PFSK-1 (cell line): Measurements from ENCODE around the gene TMOD4.

Experiments
- FOXP2 ChIP-seq: optimal IDR thresholded peaks from 2 replicates; pipeline ENCODE3; 2011; ENCODE audit warnings: borderline replicate concordance, control low read depth, inconsistent platforms; ENCODE audit not compliant: insufficient read depth; ENCODE audit errors: extremely low read length, extremely low read depth
- POLR2AphosphoS5 ChIP-seq: IDR thresholded peaks from 2 replicates; pipeline ENCODE4 v1.6.1; 2012; ENCODE audit warnings: low read depth, mild to moderate bottlenecking, control low read depth, low read length, moderate library complexity
- SIN3A ChIP-seq: IDR thresholded peaks from 2 replicates; pipeline ENCODE4 v1.6.1; 2012; ENCODE audit warnings: mild to moderate bottlenecking, low read length, moderate library complexity, borderline replicate concordance; ENCODE audit not compliant: insufficient read depth
- TAF1 ChIP-seq: IDR thresholded peaks from 2 replicates; pipeline ENCODE4 v1.6.1; 2012; ENCODE audit warnings: low read length, control low read depth, borderline replicate concordance; ENCODE audit not compliant: insufficient read depth
- TF ChIP-seq, protein P1 (sequence below), 2 experiments: IDR thresholded peaks; 2 replicates each; pipeline versions ENCODE4 v1.6.1 to v1.8.0; 2011 to 2012; ENCODE audit warnings: low read depth in 2 of 2, low read length in 2 of 2, control low read depth in 1 of 2, inconsistent platforms in 1 of 2, mild to moderate bottlenecking in 1 of 2, moderate library complexity in 1 of 2; ENCODE audit not compliant: insufficient read depth in 1 of 2

TMOD4 gene

DNA sequence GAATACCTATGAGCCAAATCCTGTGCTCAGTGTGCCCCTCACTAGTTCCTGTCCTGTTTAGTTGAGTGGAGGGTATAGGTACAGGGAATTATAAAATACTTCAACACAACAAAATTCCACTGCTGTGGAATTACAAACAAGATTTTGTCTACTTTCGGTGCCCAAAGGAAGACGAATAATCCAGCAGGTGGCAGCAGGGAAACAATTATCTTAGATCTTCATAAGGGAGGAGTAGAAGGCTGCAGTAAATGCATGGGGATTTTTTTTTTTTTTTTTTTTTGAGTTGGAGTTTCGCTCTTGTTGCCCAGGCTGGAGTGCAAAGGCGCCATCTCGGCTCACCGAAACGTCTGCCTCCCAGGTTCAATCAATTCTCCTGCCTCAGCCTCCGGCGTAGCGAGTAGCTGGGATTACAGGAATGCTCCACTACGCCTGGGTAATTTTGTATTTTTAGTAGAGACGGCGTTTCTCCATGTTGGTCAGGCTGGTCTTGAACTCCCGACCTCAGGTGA lies 20.6 kb upstream of the TMOD4 start:
- TF ChIP-seq TAF1 = no peak
- TF ChIP-seq POLR2AphosphoS5 = no peak
- TF ChIP-seq, protein P1, sequence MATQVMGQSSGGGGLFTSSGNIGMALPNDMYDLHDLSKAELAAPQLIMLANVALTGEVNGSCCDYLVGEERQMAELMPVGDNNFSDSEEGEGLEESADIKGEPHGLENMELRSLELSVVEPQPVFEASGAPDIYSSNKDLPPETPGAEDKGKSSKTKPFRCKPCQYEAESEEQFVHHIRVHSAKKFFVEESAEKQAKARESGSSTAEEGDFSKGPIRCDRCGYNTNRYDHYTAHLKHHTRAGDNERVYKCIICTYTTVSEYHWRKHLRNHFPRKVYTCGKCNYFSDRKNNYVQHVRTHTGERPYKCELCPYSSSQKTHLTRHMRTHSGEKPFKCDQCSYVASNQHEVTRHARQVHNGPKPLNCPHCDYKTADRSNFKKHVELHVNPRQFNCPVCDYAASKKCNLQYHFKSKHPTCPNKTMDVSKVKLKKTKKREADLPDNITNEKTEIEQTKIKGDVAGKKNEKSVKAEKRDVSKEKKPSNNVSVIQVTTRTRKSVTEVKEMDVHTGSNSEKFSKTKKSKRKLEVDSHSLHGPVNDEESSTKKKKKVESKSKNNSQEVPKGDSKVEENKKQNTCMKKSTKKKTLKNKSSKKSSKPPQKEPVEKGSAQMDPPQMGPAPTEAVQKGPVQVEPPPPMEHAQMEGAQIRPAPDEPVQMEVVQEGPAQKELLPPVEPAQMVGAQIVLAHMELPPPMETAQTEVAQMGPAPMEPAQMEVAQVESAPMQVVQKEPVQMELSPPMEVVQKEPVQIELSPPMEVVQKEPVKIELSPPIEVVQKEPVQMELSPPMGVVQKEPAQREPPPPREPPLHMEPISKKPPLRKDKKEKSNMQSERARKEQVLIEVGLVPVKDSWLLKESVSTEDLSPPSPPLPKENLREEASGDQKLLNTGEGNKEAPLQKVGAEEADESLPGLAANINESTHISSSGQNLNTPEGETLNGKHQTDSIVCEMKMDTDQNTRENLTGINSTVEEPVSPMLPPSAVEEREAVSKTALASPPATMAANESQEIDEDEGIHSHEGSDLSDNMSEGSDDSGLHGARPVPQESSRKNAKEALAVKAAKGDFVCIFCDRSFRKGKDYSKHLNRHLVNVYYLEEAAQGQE (IDR thresholded peaks at IDR 0.05; ENCODE audit: insufficient read depth in 1 of 2, low read depth in 2 of 2, low read length in 2 of 2) = no peak
- no peak for TF ChIP-seq SIN3A
- TF ChIP-seq FOXP2 = no peak

DNA sequence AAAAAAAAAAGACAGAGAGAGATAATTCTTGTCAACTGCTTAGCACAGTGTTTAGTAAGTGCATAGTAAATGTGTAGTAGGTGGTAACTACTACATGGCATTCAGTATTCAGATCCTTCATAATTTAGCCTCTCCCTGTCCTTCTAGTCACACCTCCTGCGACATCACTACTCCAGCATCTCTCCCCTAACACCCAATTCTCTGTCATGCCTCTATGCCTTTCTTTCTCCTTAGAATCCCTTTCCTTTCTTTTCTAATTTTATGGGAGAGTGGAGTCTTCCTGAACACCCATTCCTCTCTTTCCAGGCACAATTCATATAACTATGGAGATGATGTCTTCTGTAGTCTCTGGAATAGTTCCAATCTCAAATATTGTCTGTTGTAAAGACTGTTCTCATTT lies 18.1 kb upstream of the TMOD4 start:
- TF ChIP-seq SIN3A = no peak
- TF ChIP-seq TAF1 = no peak
- TF ChIP-seq, protein P1 (IDR thresholded peaks at IDR 0.05; ENCODE audit: insufficient read depth in 1 of 2, low read depth in 2 of 2, low read length in 2 of 2) = no peak
- no peak for TF ChIP-seq FOXP2
- no peak for TF ChIP-seq POLR2AphosphoS5

- TF ChIP-seq POLR2AphosphoS5 (no peak), SIN3A (no peak), FOXP2 (no peak), TAF1 (no peak)
- TF ChIP-seq, protein P1 (IDR thresholded peaks at IDR 0.05; ENCODE audit: insufficient read depth in 1 of 2, low read depth in 2 of 2, low read length in 2 of 2) = no peak
Measured at GRCh38 chr1:151193304-151193703, 17.5 kb upstream of the TMOD4 start.

DNA sequence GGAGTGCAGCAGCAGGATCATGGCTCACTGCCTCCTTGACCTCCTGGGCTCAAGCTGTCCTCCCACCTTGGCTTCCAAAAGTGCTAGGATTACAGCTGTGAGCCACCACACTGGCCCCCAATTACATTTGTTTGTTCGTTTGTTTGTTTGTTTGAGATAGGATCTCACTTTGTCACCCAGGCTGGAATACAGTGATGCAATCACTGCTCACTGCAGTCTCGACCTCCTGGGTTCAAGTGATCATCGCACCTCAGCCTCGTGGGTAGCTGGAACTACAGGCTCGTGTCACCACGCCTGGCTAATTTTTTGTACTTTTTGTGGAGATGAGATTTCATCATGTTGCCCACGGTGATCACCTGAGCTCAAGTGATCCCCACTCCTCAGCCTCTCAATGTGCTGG lies 16.3 kb upstream of the TMOD4 start:
- TF ChIP-seq, protein P1 (IDR thresholded peaks at IDR 0.05; ENCODE audit: insufficient read depth in 1 of 2, low read depth in 2 of 2, low read length in 2 of 2) = no peak
- TF ChIP-seq POLR2AphosphoS5 (no peak), FOXP2 (no peak), SIN3A (no peak), TAF1 (no peak)
